GM23248 (cell line): ENCODE measurements around the gene CD9. TPM values are rescaled to one million over a fixed set of nuclear protein-coding genes. Genes with fewer than 3 reads are reported as not detected.
A peak's percentile ranks its signal among the peaks of the same experiment; 100 is the strongest.

Experiments
- DNase-seq: peaks from one replicate; pipeline ENCODE4 v3.0.0-alpha.2; 2015
- H2AFZ ChIP-seq: fragments of 200-600 bp; sonication (generic); 2 replicates; pipeline ENCODE4 v1.6.1; 2016; ENCODE audit warnings: antibody characterized with exemption
- H3F3A ChIP-seq: fragments of 200-600 bp; sonication (generic); 2 replicates; pipeline ENCODE4 v1.6.1; 2016; ENCODE audit warnings: mild to moderate bottlenecking, antibody characterized with exemption, mixed run types; ENCODE audit not compliant: insufficient read depth
- H3K27ac ChIP-seq: fragments of 200-600 bp; sonication (generic); 2 replicates; pipeline ENCODE4 v1.5.1; 2016; ENCODE audit warnings: mild to moderate bottlenecking
- H3K27me3 ChIP-seq: fragments of 200-600 bp; sonication (generic); replicated peaks from 2 replicates; pipeline ENCODE4 v1.6.1; 2016; ENCODE audit warnings: mild to moderate bottlenecking; ENCODE audit not compliant: insufficient read depth
- H3K36me3 ChIP-seq: fragments of 200-600 bp; sonication (generic); 2 replicates; pipeline ENCODE4 v1.6.1; 2016; ENCODE audit warnings: low read depth, mild to moderate bottlenecking
- H3K4me1 ChIP-seq: fragments of 200-600 bp; sonication (generic); 2 replicates; pipeline ENCODE4 v1.6.1; 2016; ENCODE audit warnings: mild to moderate bottlenecking; ENCODE audit not compliant: insufficient read depth
- H3K4me2 ChIP-seq: fragments of 200-600 bp; sonication (generic); one replicate; pipeline ENCODE4 v1.6.1; 2016; ENCODE audit warnings: mild to moderate bottlenecking; ENCODE audit not compliant: unreplicated experiment
- H3K4me3 ChIP-seq: fragments of 200-600 bp; sonication (generic); 2 replicates; pipeline ENCODE4 v1.5.1; 2016; ENCODE audit warnings: mild to moderate bottlenecking
- H3K79me2 ChIP-seq: fragments of 200-600 bp; sonication (generic); 2 replicates; pipeline ENCODE4 v1.6.1; 2016; ENCODE audit warnings: mild to moderate bottlenecking; ENCODE audit not compliant: insufficient read depth
- H3K9ac ChIP-seq: fragments of 200-600 bp; sonication (generic); 2 replicates; pipeline ENCODE4 v1.6.1; 2016; ENCODE audit warnings: mild to moderate bottlenecking
- H3K9me2 ChIP-seq: fragments of 200-600 bp; sonication (generic); 2 replicates; pipeline ENCODE4 v1.6.1; 2016; ENCODE audit warnings: mixed run types, mild to moderate bottlenecking, moderate library complexity; ENCODE audit not compliant: insufficient read depth
- H3K9me3 ChIP-seq: fragments of 200-600 bp; sonication (generic); one replicate; pipeline ENCODE4 v1.6.1; 2017; ENCODE audit warnings: low read depth
- H4K20me1 ChIP-seq: fragments of 200-600 bp; sonication (generic); 2 replicates; pipeline ENCODE4 v1.6.0; 2016; ENCODE audit not compliant: insufficient read depth
- EZH2 ChIP-seq: fragments of 200-600 bp; sonication (generic); IDR thresholded peaks from 2 replicates; pipeline ENCODE4 v1.6.1; 2018; ENCODE audit warnings: antibody characterized with exemption, mild to moderate bottlenecking; ENCODE audit not compliant: insufficient read depth, poor library complexity, severe bottlenecking
- EZH2phosphoT487 ChIP-seq: fragments of 200-600 bp; sonication (generic); IDR thresholded peaks from 2 replicates; pipeline ENCODE4 v1.6.1; 2018; ENCODE audit warnings: antibody characterized with exemption, moderate library complexity, mild to moderate bottlenecking, low read depth; ENCODE audit not compliant: insufficient read depth
- whole genome bisulfite sequencing, 2 experiments: methylation state at CpG; one replicate each; pipeline ENCODE4 v1.1.6; 2015 to 2017; ENCODE audit warnings: low lambda C conversion rate in 2 of 2, low coverage in 1 of 2; ENCODE audit errors: missing lambda C conversion rate in 2 of 2; 5-methylcytosine and 5-hydroxymethylcytosine counted together
- in situ Hi-C: fragments of 300-500 bp; cut with MboI; formaldehyde crosslinking; loops from 2 replicates; pipeline ENCODE4 v1.15.0; 2020
- polyA plus RNA-seq: library from polyadenylated mRNA; unstranded; fragments of >200 nt; fragmentation: Nextera tagmentation; extraction: Ambion mirVana; gene quantifications from 2 replicates; pipeline ENCODE4 v1.2.1, GENCODE V29; 2016
- total RNA-seq: library from RNA; depleted of rRNA; stranded (reverse); fragments of >200 nt; shearing (Covaris generic); gene quantifications from 2 replicates; pipeline ENCODE4 v1.2.3, GENCODE V29; 2014

Gene CD9
- total and polyA plus RNA-seq, 2 experiments from 2014 or later = 28.6 to 46.9 TPM

DNA sequence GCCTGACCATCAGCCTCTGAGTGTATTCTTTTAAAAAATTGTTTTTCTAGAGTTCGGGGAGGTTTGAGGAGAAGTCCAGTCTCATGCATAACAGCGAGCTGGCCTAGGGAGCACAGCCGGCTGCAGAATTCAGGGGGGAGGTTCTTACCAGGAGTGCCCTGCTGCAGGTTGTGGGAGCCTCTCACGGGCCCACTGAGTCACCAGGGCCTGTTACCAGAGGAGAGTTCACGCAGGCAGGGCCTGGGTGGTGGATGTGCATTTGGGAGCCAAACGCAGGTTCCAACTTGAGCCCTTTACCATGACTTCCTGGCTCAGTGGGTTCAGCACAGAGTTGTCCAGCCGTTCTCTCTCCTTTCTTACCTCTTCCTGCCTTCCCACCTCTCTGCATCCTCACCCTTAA, 14.4 kb downstream of the CD9 start:
- DNase-seq = no peak
- WGBS, 2 experiments = 84 to 86% methylated on average over 6 to 7 of the region's 7 CpGs
- H3K4me1 ChIP-seq = peaks cover 60% of the 10 kb centered on the region

GRCh38 chr12:6215120-6215807, 15.1 kb downstream of the CD9 start:
- Histone ChIP-seq H3K9me2 (no peaks in the 10 kb centered on the region), H3K9me3 (no peaks in the 10 kb centered on the region), H2AFZ (0 out of 2 replicates have a peak overlapping the region, but pooled peaks have one; percentile 26), H3K4me1 (peaks cover 60% of the 10 kb centered on the region), H3K27ac (peak overlapping the region; percentile 88), H3F3A (peaks cover 37% of the 10 kb centered on the region), H3K79me2 (no peaks in the 10 kb centered on the region), H4K20me1 (no peaks in the 10 kb centered on the region), H3K36me3 (no peaks in the 10 kb centered on the region), H3K4me3 (0 out of 2 replicates have a peak overlapping the region, but pooled peaks have one; percentile 22), H3K9ac (peak overlapping the region; percentile 77), H3K4me2 (peak overlapping the region; percentile 66), H3K27me3 (no peaks in the 10 kb centered on the region)
- DNase-seq = no peak
- 78 to 80% methylated on average over 10 of the region's 10 CpGs for WGBS, 2 experiments
- TF ChIP-seq EZH2phosphoT487 (no peak), EZH2 (no peak)
- in situ Hi-C loops = no loop called here

More for the DNA sequence above, 14.4 kb downstream of the CD9 start:
- no peaks in the 10 kb centered on the region for H3K9me3 ChIP-seq
- no peaks in the 10 kb centered on the region for H3K27me3 ChIP-seq
- no peaks in the 10 kb centered on the region for H3K79me2 ChIP-seq
- H3K9ac ChIP-seq = 0 out of 2 replicates have a peak overlapping the region, but pooled peaks have one; percentile 77
- H3K4me2 ChIP-seq = no peak overlapping the region
- H4K20me1 ChIP-seq = no peaks in the 10 kb centered on the region
- H3K27ac ChIP-seq = no peak overlapping the region
- no peak overlapping the region for H2AFZ ChIP-seq
- H3K4me3 ChIP-seq = no peak overlapping the region
- TF ChIP-seq EZH2 (no peak), EZH2phosphoT487 (no peak)
- H3K36me3 ChIP-seq = no peaks in the 10 kb centered on the region
- H3K9me2 ChIP-seq = no peaks in the 10 kb centered on the region
- in situ Hi-C loops = no loop called here
- peaks cover 37% of the 10 kb centered on the region for H3F3A ChIP-seq

- in situ Hi-C loops = no loop called here
- WGBS, 2 experiments = 2 to 5% methylated on average over 5 of the region's 5 CpGs
- no peaks in the 10 kb centered on the region for H3K79me2 ChIP-seq
- no peaks in the 10 kb centered on the region for H3K27me3 ChIP-seq
- no peaks in the 10 kb centered on the region for H3K9me2 ChIP-seq
- no peak for TF ChIP-seq EZH2phosphoT487
- TF ChIP-seq EZH2 = no peak
- no peaks in the 10 kb centered on the region for H3K36me3 ChIP-seq
- peaks cover 37% of the 10 kb centered on the region for H3F3A ChIP-seq
- peak overlapping the region; percentile 26; the same call in 1 of the 2 replicates for H2AFZ ChIP-seq
- no peaks in the 10 kb centered on the region for H4K20me1 ChIP-seq
- H3K9me3 ChIP-seq = no peaks in the 10 kb centered on the region
- peak overlapping the region; percentile 77 for H3K9ac ChIP-seq
- peaks cover 59% of the 10 kb centered on the region for H3K4me1 ChIP-seq
- peak overlapping the region; percentile 88 for H3K27ac ChIP-seq
- peak; percentile 98 for DNase-seq
- H3K4me3 ChIP-seq = peak overlapping the region; percentile 22
- H3K4me2 ChIP-seq = peak overlapping the region; percentile 66
Measured at GRCh38 chr12:6215932-6216494, 15.8 kb downstream of the CD9 start.

- H3K4me2 ChIP-seq = peak overlapping the region; percentile 66
- no peak for TF ChIP-seq EZH2phosphoT487
- TF ChIP-seq EZH2 = no peak
- no peaks in the 10 kb centered on the region for H3K36me3 ChIP-seq
- no peaks in the 10 kb centered on the region for H3K79me2 ChIP-seq
- H3K9me3 ChIP-seq = no peaks in the 10 kb centered on the region
- in situ Hi-C loops = no loop called here
- WGBS, 2 experiments = 66 to 70% methylated on average over 7 of the region's 7 CpGs
- peaks cover 37% of the 10 kb centered on the region for H3F3A ChIP-seq
- peaks cover 55% of the 10 kb centered on the region for H3K4me1 ChIP-seq
- DNase-seq = no peak
- H3K27ac ChIP-seq = peak overlapping the region; percentile 88
- no peaks in the 10 kb centered on the region for H4K20me1 ChIP-seq
- H3K9ac ChIP-seq = peak overlapping the region; percentile 77
- H3K27me3 ChIP-seq = no peaks in the 10 kb centered on the region
- no peaks in the 10 kb centered on the region for H3K9me2 ChIP-seq
- H2AFZ ChIP-seq = peak overlapping the region; percentile 26; the same call in 1 of the 2 replicates
- H3K4me3 ChIP-seq = peak overlapping the region; percentile 5; the same call in 1 of the 2 replicates
Measured at GRCh38 chr12:6216581-6216980, 16.4 kb downstream of the CD9 start.
